ENCODE data around the gene LMAN2L.
A peak's percentile ranks its signal among the peaks of the same experiment; 100 is the strongest.

The LMAN2L gene

DNA sequence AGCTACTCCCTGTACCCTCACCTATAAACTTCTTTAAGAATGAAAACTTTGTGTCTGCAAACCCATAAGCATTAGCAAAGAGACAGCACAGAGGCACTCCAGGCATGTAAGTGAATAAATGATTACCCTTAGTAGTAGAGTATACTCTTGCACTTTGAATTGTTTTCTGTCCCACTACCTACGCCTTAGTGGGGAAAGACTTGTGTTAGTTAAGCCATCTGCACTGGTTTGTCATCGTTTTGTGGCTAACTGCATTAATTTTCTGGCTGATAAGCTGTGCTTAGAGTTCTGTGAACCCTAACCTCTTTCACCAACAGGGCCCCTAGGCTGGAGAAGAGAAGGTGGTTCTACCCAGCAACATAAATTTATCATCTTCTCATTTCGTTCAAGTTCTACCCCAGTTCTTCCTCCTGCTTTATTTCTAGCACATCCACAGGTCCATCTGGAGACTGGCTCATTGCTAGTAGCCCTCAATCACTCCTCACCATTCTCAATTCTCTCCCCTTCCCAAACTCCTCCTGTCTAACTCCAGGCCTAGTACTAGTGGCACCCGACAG lies 710 bp downstream of the LMAN2L start:
- Histone ChIP-seq H3K4me1 (ENCODE audit: control insufficient read depth, insufficient read depth, low read length, poor library complexity, severe bottlenecking) (peaks cover 14% of the 10 kb centered on the region), H3K36me3 (ENCODE audit: control insufficient read depth, insufficient read depth, low read length) (peaks cover 3% of the 10 kb centered on the region), H3K4me3 (ENCODE audit: insufficient read depth, low read depth, low read length, poor library complexity, severe bottlenecking) (peak overlapping the region; percentile 89), H3K27ac (ENCODE audit: insufficient read depth, low read length, poor library complexity, severe bottlenecking) (peak overlapping the region; percentile 70), H3K27me3 (replicated peaks; ENCODE audit: control insufficient read depth, insufficient read depth, low read length, poor library complexity, severe bottlenecking) (no peaks in the 10 kb centered on the region), H3K9me3 (ENCODE audit: control insufficient read depth, low read length) (no peaks in the 10 kb centered on the region)
- no peak for DNase-seq

DNA sequence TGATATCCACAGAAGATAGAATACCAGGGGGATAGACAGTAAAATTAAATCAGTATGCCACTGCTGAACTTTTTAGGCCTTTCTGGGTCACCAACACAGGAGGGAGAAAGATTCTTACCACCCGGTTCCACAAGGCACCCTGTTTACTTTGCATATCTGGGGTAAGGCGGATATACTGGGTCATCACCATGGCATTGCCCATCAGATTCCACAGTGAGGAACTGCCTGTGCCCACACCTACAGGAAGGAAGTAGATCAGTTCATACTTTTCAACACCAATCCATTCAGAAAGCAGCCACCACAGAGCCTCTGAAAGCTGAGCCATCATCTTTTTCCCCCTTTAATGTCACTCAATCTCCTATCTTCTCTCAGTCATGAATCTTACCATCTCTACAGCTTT lies 2.0 kb downstream of the LMAN2L start:
- Histone ChIP-seq H3K4me3 (ENCODE audit: insufficient read depth, low read depth, low read length, poor library complexity, severe bottlenecking) (no peak overlapping the region), H3K9me3 (ENCODE audit: control insufficient read depth, low read length) (no peaks in the 10 kb centered on the region), H3K27ac (ENCODE audit: insufficient read depth, low read length, poor library complexity, severe bottlenecking) (no peak overlapping the region), H3K4me1 (ENCODE audit: control insufficient read depth, insufficient read depth, low read length, poor library complexity, severe bottlenecking) (peaks cover 14% of the 10 kb centered on the region), H3K36me3 (ENCODE audit: control insufficient read depth, insufficient read depth, low read length) (peaks cover 17% of the 10 kb centered on the region), H3K27me3 (replicated peaks; ENCODE audit: control insufficient read depth, insufficient read depth, low read length, poor library complexity, severe bottlenecking) (no peaks in the 10 kb centered on the region)
- peak; percentile 9 to 30 (median 11) for DNase-seq

DNA sequence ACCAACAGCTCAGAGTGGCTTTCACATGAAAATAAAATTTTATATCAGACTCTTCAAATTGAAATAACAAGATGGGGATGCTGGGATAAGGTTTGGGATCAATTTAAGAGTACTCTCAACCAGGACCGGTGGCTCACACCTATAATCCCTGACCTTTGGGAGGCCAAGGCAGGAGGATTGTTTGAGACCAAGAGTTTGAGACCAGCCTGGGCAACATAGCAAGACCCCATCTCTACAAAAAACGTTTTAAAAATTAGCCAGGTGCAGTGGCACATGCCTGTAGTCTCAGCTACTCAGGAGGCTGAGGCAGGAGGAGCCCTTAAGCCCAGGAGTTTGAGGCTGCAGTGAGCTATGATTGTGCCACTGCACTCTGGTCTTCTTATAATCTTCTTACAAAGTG lies 2.6 kb downstream of the LMAN2L start:
- Histone ChIP-seq H3K27ac (ENCODE audit: insufficient read depth, low read length, poor library complexity, severe bottlenecking) (no peak overlapping the region), H3K4me3 (ENCODE audit: insufficient read depth, low read depth, low read length, poor library complexity, severe bottlenecking) (no peak overlapping the region), H3K9me3 (ENCODE audit: control insufficient read depth, low read length) (no peaks in the 10 kb centered on the region), H3K4me1 (ENCODE audit: control insufficient read depth, insufficient read depth, low read length, poor library complexity, severe bottlenecking) (peaks cover 14% of the 10 kb centered on the region), H3K36me3 (ENCODE audit: control insufficient read depth, insufficient read depth, low read length) (peaks cover 21% of the 10 kb centered on the region), H3K27me3 (replicated peaks; ENCODE audit: control insufficient read depth, insufficient read depth, low read length, poor library complexity, severe bottlenecking) (no peaks in the 10 kb centered on the region)
- no peak for DNase-seq

DNA sequence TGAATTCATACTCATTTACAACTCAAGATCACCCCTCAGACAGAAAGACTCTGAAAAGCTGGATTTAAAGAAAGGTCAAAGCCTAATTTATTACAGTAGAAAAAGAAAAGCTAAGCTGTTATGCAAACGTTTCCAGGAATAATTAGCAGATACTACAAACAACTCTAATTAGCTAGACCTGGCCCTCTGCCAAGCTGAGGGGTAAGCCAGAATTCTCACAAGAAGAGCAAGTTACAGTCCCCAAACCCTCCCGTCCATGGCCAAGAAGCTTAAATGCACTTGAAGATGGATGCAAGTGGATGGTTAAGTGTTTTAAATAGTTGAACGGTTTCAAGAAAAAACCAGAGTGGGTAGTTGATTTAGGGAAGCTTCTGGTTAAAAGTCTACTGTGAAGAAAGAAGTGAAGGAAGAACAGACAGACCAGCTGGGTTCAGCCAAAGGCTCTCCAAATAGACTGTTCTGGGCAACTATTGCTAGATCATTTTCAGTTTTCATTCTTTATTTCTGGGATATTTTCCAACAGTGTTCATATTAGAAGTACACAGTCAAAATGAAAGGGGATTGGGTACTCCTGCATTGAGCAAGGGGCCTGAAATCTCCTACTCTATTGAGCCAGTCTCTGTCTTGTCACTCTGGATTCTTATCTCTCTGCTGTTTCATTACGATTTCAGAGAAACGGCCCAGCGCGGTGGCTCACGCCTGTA lies 4.8 kb downstream of the LMAN2L start:
- peaks cover 9% of the 10 kb centered on the region for H3K4me1 ChIP-seq (ENCODE audit: control insufficient read depth, insufficient read depth, low read length, poor library complexity, severe bottlenecking)
- no peaks in the 10 kb centered on the region for H3K9me3 ChIP-seq (ENCODE audit: control insufficient read depth, low read length)
- no peak overlapping the region for H3K4me3 ChIP-seq (ENCODE audit: insufficient read depth, low read depth, low read length, poor library complexity, severe bottlenecking)
- no peaks in the 10 kb centered on the region for H3K27me3 ChIP-seq (replicated peaks; ENCODE audit: control insufficient read depth, insufficient read depth, low read length, poor library complexity, severe bottlenecking)
- no peak overlapping the region for H3K27ac ChIP-seq (ENCODE audit: insufficient read depth, low read length, poor library complexity, severe bottlenecking)
- peaks cover 33% of the 10 kb centered on the region for H3K36me3 ChIP-seq (ENCODE audit: control insufficient read depth, insufficient read depth, low read length)
- no peak for DNase-seq

DNA sequence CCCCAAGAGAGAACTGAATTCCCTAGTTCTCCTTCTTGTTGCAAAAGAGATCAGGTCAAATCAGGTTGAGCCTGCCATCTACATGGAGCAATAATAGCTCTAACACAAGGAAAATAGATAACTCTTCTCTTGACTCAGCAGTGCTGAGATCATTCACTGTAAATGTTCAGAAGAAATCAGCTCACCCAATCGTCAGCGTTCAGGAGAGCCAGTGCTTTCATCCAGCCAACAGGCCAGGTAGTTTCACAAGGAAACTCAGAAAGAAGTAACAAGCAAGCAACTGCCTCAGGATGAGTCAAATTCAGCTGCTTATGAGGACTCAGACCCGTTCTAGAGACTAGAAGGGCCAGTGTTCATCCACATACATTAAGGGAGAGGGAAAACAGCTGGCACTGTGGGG lies 5.9 kb downstream of the LMAN2L start:
- no peaks in the 10 kb centered on the region for H3K27me3 ChIP-seq (replicated peaks; ENCODE audit: control insufficient read depth, insufficient read depth, low read length, poor library complexity, severe bottlenecking)
- peaks cover 36% of the 10 kb centered on the region for H3K36me3 ChIP-seq (ENCODE audit: control insufficient read depth, insufficient read depth, low read length)
- H3K4me3 ChIP-seq (ENCODE audit: insufficient read depth, low read depth, low read length, poor library complexity, severe bottlenecking): no peak overlapping the region
- H3K27ac ChIP-seq (ENCODE audit: insufficient read depth, low read length, poor library complexity, severe bottlenecking): no peak overlapping the region
- no peak for DNase-seq
- peaks cover 5% of the 10 kb centered on the region for H3K4me1 ChIP-seq (ENCODE audit: control insufficient read depth, insufficient read depth, low read length, poor library complexity, severe bottlenecking)
- no peaks in the 10 kb centered on the region for H3K9me3 ChIP-seq (ENCODE audit: control insufficient read depth, low read length)

DNA sequence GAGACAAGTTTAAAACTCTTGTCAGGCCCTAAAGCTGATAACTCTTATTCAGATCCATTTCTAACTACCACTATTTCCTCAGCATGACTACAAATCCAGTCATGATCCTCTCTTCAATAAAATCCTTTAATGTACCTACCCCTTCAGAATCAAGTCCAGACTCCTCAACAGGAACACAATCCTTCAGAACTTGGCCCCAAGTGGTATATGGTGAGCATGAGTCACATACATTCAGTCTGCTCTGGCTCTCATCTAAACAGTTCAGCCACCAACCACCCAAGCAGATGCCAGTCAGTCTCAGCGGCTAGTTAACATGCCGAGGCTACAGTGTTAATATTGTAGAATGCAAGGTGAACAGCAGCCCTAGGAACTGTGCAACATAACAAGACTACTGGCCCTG lies 9.7 kb downstream of the LMAN2L start:
- no peaks in the 10 kb centered on the region for H3K4me1 ChIP-seq (ENCODE audit: control insufficient read depth, insufficient read depth, low read length, poor library complexity, severe bottlenecking)
- peaks cover 47% of the 10 kb centered on the region for H3K36me3 ChIP-seq (ENCODE audit: control insufficient read depth, insufficient read depth, low read length)
- DNase-seq: no peak
- no peak overlapping the region for H3K27ac ChIP-seq (ENCODE audit: insufficient read depth, low read length, poor library complexity, severe bottlenecking)
- no peaks in the 10 kb centered on the region for H3K27me3 ChIP-seq (replicated peaks; ENCODE audit: control insufficient read depth, insufficient read depth, low read length, poor library complexity, severe bottlenecking)
- no peaks in the 10 kb centered on the region for H3K9me3 ChIP-seq (ENCODE audit: control insufficient read depth, low read length)
- no peak overlapping the region for H3K4me3 ChIP-seq (ENCODE audit: insufficient read depth, low read depth, low read length, poor library complexity, severe bottlenecking)

DNA sequence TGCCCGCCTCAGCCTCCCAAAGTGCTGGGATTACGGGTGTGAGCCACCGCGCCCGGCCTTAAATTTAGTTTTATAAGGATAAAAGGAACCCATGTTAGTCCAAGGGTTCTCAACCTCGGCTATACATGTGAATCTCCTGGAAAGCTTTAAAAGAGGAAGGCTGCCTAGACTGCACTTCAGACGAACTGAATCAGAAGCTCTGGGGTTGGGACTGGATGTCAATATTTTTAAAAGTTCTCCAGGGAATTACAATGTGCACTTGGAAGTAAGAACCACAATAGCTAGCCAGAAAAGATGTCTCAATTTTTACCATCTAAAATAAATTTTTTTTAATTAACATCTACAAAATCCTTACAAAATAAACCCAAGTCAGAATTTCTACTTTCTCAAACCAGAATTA lies 10.1 kb downstream of the LMAN2L start:
- DNase-seq: no peak
- Histone ChIP-seq H3K27me3 (replicated peaks; ENCODE audit: control insufficient read depth, insufficient read depth, low read length, poor library complexity, severe bottlenecking) (no peaks in the 10 kb centered on the region), H3K4me1 (ENCODE audit: control insufficient read depth, insufficient read depth, low read length, poor library complexity, severe bottlenecking) (no peaks in the 10 kb centered on the region), H3K36me3 (ENCODE audit: control insufficient read depth, insufficient read depth, low read length) (peaks cover 47% of the 10 kb centered on the region), H3K27ac (ENCODE audit: insufficient read depth, low read length, poor library complexity, severe bottlenecking) (no peak overlapping the region), H3K4me3 (ENCODE audit: insufficient read depth, low read depth, low read length, poor library complexity, severe bottlenecking) (no peak overlapping the region), H3K9me3 (ENCODE audit: control insufficient read depth, low read length) (no peaks in the 10 kb centered on the region)

DNA sequence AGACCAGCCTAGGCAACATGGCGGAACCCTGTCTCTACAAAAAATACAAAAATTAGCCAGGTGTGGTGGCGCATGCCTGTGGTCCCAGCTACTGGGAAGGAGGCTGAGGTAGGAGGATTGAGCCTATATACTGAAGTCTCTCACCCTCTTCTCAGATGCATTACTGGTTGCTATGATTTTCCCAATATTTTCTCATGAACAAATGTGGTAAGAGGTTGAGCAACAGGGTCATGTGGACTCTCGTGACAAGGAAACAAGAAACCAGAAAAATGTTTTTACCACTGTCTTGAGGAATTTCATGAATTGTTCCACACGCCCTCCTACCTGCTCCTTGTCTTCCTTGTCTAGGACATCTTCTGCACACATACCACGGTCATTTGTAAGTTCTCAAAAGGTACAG lies 12.4 kb downstream of the LMAN2L start:
- H3K9me3 ChIP-seq (ENCODE audit: control insufficient read depth, low read length): no peaks in the 10 kb centered on the region
- no peak for DNase-seq
- no peak overlapping the region for H3K4me3 ChIP-seq (ENCODE audit: insufficient read depth, low read depth, low read length, poor library complexity, severe bottlenecking)
- no peaks in the 10 kb centered on the region for H3K4me1 ChIP-seq (ENCODE audit: control insufficient read depth, insufficient read depth, low read length, poor library complexity, severe bottlenecking)
- no peak overlapping the region for H3K27ac ChIP-seq (ENCODE audit: insufficient read depth, low read length, poor library complexity, severe bottlenecking)
- H3K36me3 ChIP-seq (ENCODE audit: control insufficient read depth, insufficient read depth, low read length): peaks cover 27% of the 10 kb centered on the region
- H3K27me3 ChIP-seq (replicated peaks; ENCODE audit: control insufficient read depth, insufficient read depth, low read length, poor library complexity, severe bottlenecking): no peaks in the 10 kb centered on the region

DNA sequence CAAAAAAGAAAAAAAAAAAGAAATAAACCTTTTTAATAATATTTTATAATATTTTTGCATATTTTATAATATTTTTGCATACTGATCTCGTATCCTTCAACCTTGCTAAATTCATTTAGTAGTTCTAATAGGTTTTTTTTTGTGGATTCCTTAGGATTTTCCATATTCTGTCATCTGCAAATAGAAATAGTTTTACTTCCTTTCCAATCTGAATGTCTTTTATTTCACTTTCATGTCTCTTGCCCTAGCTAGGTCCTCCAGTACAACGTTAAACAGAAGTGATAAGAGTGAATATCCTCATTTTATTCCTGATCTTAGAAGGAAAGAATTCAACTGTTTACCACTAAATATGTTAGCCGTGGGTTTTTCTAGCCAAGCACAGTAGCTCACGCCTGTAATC lies 13.7 kb downstream of the LMAN2L start:
- Histone ChIP-seq H3K27me3 (replicated peaks; ENCODE audit: control insufficient read depth, insufficient read depth, low read length, poor library complexity, severe bottlenecking) (no peaks in the 10 kb centered on the region), H3K9me3 (ENCODE audit: control insufficient read depth, low read length) (no peaks in the 10 kb centered on the region), H3K4me3 (ENCODE audit: insufficient read depth, low read depth, low read length, poor library complexity, severe bottlenecking) (no peak overlapping the region), H3K27ac (ENCODE audit: insufficient read depth, low read length, poor library complexity, severe bottlenecking) (no peak overlapping the region), H3K36me3 (ENCODE audit: control insufficient read depth, insufficient read depth, low read length) (peaks cover 21% of the 10 kb centered on the region), H3K4me1 (ENCODE audit: control insufficient read depth, insufficient read depth, low read length, poor library complexity, severe bottlenecking) (no peaks in the 10 kb centered on the region)
- no peak for DNase-seq

DNA sequence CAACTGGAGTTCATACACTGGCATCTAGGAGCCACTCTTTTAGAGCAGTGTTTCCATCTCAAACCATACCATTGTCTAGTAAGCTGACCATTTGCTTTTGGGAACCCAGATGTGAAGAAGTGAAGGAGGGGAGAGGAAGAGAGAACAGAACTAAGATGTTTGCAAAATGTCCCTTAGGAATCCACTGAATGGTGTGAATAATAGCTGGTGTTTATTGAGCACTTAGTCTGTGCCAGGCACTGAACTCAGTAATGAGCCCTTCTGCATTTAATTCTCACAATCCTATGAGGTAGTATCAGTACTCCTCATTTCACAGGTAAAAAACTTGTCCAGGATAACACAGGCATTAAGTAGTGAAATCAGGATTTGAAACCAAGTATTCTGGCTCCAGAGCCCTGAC lies 23.5 kb downstream of the LMAN2L start:
- peaks cover 12% of the 10 kb centered on the region for H3K36me3 ChIP-seq (ENCODE audit: control insufficient read depth, insufficient read depth, low read length)
- H3K4me3 ChIP-seq (ENCODE audit: insufficient read depth, low read depth, low read length, poor library complexity, severe bottlenecking): no peak overlapping the region
- H3K27ac ChIP-seq (ENCODE audit: insufficient read depth, low read length, poor library complexity, severe bottlenecking): no peak overlapping the region
- no peaks in the 10 kb centered on the region for H3K4me1 ChIP-seq (ENCODE audit: control insufficient read depth, insufficient read depth, low read length, poor library complexity, severe bottlenecking)
- no peaks in the 10 kb centered on the region for H3K9me3 ChIP-seq (ENCODE audit: control insufficient read depth, low read length)
- no peak for DNase-seq
- no peaks in the 10 kb centered on the region for H3K27me3 ChIP-seq (replicated peaks; ENCODE audit: control insufficient read depth, insufficient read depth, low read length, poor library complexity, severe bottlenecking)

All from effector memory CD4-positive, alpha-beta T cell (primary cell).